Measurements from ENCODE around the gene CDY2A. TPM values are rescaled to one million over a fixed set of nuclear protein-coding genes. Genes with fewer than 3 reads are reported as not detected.

Gene CDY2A
- total and polyA plus RNA-seq, 2 experiments from 2014 or later = not detected

Other genes starting within 250 kb of the CDY2A start
- not detected in 2 replicates for gene CDY2B, start 145.6 kb upstream of the CDY2A start, total RNA-seq (2014; rRNA removed; shearing (Covaris generic))
- gene CDY2B, start 145.6 kb upstream of the CDY2A start, polyA plus RNA-seq (2016; fragmentation: Nextera tagmentation; extraction: Ambion mirVana) = not detected in 2 replicates

All from GM23338 (cell line).